AG04450 (cell line): ENCODE results near the gene SELENBP1. TPM values are rescaled to one million over a fixed set of nuclear protein-coding genes. Genes with fewer than 3 reads are reported as not detected.

Experiments
- CTCF ChIA-PET: fragments of 300-600, 350-600 bp; formaldehyde crosslinking; extraction: SDS; loops from one replicate; lab custom pipeline; 2022; ENCODE audit warnings: antibody characterized with exemption, inconsistent platforms; lab: Charles Lee
- POLR2A ChIA-PET: fragments of 350-600 bp; formaldehyde crosslinking; extraction: SDS; loops from one replicate; lab custom pipeline; 2021; ENCODE audit warnings: antibody characterized with exemption, inconsistent platforms; lab: Yijun Ruan, JAX
- DNase-seq: peaks from one replicate; pipeline ENCODE4 v3.0.0-alpha.2; 2011; ENCODE audit warnings: low read depth, low spot score
- H3K27ac ChIP-seq: one replicate; pipeline ENCODE4 v1.5.1; 2012; ENCODE audit warnings: low read depth, low read length, control low read depth
- H3K27me3 ChIP-seq: one replicate; pipeline ENCODE4 v1.6.0; 2012; ENCODE audit warnings: low read length; ENCODE audit not compliant: control insufficient read depth, insufficient read depth
- H3K4me3 ChIP-seq: 2 replicates; pipeline ENCODE4 v1.5.1; 2011; ENCODE audit warnings: mild to moderate bottlenecking, low read depth, low read length, control low read depth
- H3K9me3 ChIP-seq: 2 replicates; pipeline ENCODE4 v1.5.1; 2012; ENCODE audit warnings: low read length; ENCODE audit not compliant: control insufficient read depth, insufficient read depth
- polyA plus RNA-seq: library from polyadenylated mRNA; depleted of rRNA; stranded (reverse); fragments of >200 nt; gene quantifications from 2 replicates; pipeline ENCODE4 v1.2.3, GENCODE V29; 2011
- TF ChIP-seq, protein P1 (sequence below): IDR thresholded peaks from 2 replicates; pipeline ENCODE4 v1.5.1; 2011; ENCODE audit warnings: low read depth, low read length, control low read depth, inconsistent platforms

Gene SELENBP1
- polyA plus RNA-seq, 1 experiment: 85.0 TPM

DNA sequence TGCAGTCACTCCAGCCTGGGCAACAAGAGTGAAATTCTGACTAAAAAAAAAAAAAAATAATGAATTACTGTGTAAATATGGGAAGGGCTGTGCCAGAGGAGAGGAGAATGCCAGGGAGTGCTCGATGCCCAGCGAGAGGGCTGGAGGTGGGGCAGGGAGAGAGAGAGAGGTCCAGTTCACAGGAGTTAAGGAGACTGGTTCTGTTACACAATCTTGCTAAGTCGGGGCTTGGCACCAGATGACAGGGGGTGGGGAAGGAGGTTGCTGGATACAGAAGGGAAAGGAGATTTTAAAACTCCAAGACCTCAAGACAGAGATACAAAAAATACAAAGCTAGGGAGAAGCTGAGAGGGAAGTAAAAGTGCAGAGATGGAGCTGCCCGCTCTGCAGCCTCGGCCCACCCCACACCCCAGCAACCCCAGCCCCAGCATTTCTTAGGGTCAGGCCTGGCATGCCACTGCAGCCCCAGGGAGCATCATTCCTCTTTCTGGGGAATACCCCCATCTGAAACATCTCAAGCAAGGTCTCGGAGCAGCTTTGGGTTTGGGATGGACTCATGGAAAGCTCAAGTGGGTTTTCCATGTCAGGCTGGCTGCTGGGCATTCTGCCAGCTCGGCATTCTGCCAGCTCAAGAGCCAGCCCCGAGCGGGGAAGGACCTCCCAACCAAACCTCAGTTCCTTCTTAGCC is 991 bp downstream of the SELENBP1 start:
- TF ChIP-seq, protein P1, sequence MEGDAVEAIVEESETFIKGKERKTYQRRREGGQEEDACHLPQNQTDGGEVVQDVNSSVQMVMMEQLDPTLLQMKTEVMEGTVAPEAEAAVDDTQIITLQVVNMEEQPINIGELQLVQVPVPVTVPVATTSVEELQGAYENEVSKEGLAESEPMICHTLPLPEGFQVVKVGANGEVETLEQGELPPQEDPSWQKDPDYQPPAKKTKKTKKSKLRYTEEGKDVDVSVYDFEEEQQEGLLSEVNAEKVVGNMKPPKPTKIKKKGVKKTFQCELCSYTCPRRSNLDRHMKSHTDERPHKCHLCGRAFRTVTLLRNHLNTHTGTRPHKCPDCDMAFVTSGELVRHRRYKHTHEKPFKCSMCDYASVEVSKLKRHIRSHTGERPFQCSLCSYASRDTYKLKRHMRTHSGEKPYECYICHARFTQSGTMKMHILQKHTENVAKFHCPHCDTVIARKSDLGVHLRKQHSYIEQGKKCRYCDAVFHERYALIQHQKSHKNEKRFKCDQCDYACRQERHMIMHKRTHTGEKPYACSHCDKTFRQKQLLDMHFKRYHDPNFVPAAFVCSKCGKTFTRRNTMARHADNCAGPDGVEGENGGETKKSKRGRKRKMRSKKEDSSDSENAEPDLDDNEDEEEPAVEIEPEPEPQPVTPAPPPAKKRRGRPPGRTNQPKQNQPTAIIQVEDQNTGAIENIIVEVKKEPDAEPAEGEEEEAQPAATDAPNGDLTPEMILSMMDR: no peak
- H3K27ac ChIP-seq: no peak overlapping the region
- peak overlapping the region; percentile 70 for H3K4me3 ChIP-seq
- POLR2A ChIA-PET: interaction anchor here (0.6 to 2.3 kb wide), 10 partner anchors 9 to 90 kb away, joined by 3 to 8 read pairs (median 4); partner anchors contain the start of gene PI4KB
- no peaks in the 10 kb centered on the region; the same call in 1 of the 2 replicates for H3K9me3 ChIP-seq
- DNase-seq: no peak
- CTCF ChIA-PET: interaction anchor here (1.6 kb wide), 1 partner anchor 31 kb away, joined by 10 read pairs; no protein-coding TSS in a partner anchor
- no peaks in the 10 kb centered on the region for H3K27me3 ChIP-seq

DNA sequence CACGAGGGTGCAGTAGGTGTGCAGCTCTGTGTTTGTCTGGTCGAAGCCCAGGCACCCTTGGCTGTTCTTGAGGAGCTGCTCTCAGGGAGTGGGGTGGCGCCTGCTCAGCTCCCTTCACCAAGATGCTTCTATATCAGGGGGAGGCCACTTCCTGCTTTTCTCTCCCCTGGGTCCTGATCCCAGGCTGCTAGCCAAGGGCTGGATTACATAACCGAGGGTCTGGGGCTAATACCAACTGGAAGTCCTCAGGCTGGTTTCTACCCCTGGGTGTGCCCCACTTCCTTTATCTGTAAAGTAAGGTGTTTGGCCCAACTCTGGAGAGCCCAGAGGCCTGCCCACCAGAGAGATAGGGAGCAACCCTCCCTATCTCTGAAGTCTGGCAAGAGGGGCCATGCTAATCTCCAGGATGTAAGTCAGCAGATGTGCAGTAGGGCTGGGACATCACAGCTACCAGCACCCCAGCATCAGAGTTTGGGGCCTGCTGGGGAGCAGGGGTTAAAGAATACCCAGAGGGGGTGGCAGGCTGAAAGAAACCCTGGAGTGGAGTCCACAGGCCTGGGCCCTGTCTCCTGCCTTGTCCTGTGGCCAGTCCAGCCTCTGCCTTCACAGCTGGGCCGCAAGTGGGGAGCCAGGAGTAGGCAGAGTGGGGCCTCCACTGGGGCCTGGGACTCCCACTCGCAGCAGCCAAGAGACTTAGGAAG is 2.1 kb downstream of the SELENBP1 start:
- CTCF ChIA-PET: no interaction called here
- POLR2A ChIA-PET: interaction anchor here (2.1 kb wide), 1 partner anchor 15 kb away, joined by 5 read pairs; no protein-coding TSS in a partner anchor
- H3K4me3 ChIP-seq: no peak overlapping the region
- H3K27me3 ChIP-seq: no peaks in the 10 kb centered on the region
- H3K9me3 ChIP-seq: no peaks in the 10 kb centered on the region; the same call in 1 of the 2 replicates
- DNase-seq: no peak
- H3K27ac ChIP-seq: no peak overlapping the region
- TF ChIP-seq, protein P1: no peak

DNA sequence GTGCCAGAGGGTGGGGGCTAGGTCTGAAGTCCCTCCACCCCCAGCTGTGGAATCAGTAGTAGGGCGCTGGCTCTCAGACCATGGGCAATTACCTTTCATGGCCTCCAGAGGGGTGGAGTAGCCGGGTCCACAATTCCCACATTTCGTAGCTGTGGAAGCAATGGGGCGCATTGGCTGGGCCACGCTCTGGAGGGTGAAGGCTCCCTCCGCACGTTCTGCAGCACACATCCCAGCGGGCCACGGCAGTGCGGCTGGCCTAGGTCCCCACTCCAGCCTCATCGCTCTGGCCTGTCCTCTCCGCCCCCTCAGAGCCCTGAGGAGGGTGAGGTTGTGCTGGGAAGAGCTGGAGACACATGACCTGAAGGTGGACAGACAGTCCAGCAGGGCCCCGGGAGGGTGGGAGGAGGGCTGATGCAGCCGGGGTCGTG is 2.9 kb downstream of the SELENBP1 start:
- no peaks in the 10 kb centered on the region; the same call in 1 of the 2 replicates for H3K9me3 ChIP-seq
- no peak overlapping the region for H3K27ac ChIP-seq
- CTCF ChIA-PET: no interaction called here
- POLR2A ChIA-PET: interaction anchor here (2.1 kb wide), 1 partner anchor 14 kb away, joined by 5 read pairs; no protein-coding TSS in a partner anchor
- H3K27me3 ChIP-seq: no peaks in the 10 kb centered on the region
- DNase-seq: no peak
- TF ChIP-seq, protein P1: no peak
- no peak overlapping the region for H3K4me3 ChIP-seq

DNA sequence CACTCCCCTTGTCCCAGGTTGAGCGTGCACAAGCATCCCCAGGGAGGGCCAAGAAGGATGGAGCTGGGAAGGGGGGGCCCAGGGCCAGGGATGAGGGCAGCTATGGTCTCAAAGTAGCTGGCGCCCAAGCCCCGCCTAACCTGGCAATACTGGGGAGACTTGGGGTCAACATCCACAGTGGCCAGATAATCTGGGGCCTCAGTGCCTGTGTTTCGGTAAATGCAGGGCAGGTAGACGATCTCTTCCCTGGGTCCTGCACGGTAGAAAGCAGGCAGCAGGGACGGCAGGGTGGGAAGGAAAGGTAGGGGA is 3.2 kb downstream of the SELENBP1 start:
- ChIA-PET CTCF (interaction anchor here (2.5 kb wide), 1 partner anchor 28 kb away, joined by 13 read pairs; no protein-coding TSS in a partner anchor), POLR2A (interaction anchor here (2.1 kb wide), 1 partner anchor 14 kb away, joined by 5 read pairs; no protein-coding TSS in a partner anchor)
- Histone ChIP-seq H3K9me3 (no peaks in the 10 kb centered on the region; the same call in 1 of the 2 replicates), H3K27me3 (no peaks in the 10 kb centered on the region), H3K4me3 (no peak overlapping the region), H3K27ac (no peak overlapping the region)
- TF ChIP-seq, protein P1: no peak
- DNase-seq: no peak
